ENCODE measurements around the gene RELN.

DNA sequence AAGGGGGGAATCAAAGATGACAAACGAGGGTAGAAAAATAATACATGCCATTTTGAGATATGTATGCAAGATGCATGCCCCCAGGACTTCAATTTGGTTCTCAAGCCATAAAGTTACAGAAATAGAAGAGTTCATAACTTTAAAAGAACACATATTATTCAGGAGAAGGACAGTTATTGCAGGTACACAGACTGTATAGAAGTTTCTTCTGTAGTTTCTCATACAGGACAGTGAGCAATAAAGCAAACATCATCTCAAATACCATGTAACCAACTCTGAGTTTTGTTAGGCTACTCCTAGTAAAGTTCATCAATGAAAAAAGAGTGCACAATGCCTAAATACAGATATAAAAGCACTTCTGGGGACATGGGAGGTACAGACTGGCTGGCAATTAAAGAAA is 226.6 kb downstream of the RELN start:
- TF ChIP-seq ZNF644 (tag; IDR thresholded peaks at IDR 0.05; ENCODE audit: low read depth), result no peak
- no peak for TF ChIP-seq CBX1 (IDR thresholded peaks at IDR 0.05; ENCODE audit: low read depth)
